Heart right ventricle (tissue), 16 donors: ENCODE measurements around the gene ERICH3. TPM values are rescaled to one million over a fixed set of nuclear protein-coding genes. Genes with fewer than 3 reads are reported as not detected.

Experiments
- ATAC-seq, 8 donors: fragments of 200-7000 bp; cut with Tn5 transposase; one replicate each; pipeline ENCODE4 v1.9.1; 2020; ENCODE audit warnings: mild to moderate bottlenecking in 8 of 8, moderate library complexity in 8 of 8, moderate number of reproducible peaks in 1 of 8
- DNase-seq, 2 donors: peaks; one replicate each; pipeline ENCODE4 v3.0.0-alpha.2; 2020
- H3K27ac ChIP-seq, 10 donors: fragments of 200-600 bp; sonication (generic) in 2 of 10; one replicate each; pipeline versions ENCODE4 v1.5.0 to v1.8.0; 2020 to 2022; ENCODE audit warnings: mild to moderate bottlenecking in 3 of 10
- H3K27me3 ChIP-seq, 7 donors: fragments of 200-600 bp; one replicate each; pipeline ENCODE4 v1.8.0; 2021 to 2022; ENCODE audit warnings: mild to moderate bottlenecking in 2 of 7
- H3K36me3 ChIP-seq, 9 donors: fragments of 200-600 bp; sonication (generic) in 1 of 9; one replicate each; pipeline versions ENCODE4 v1.5.0 to v1.8.0; 2020 to 2022; ENCODE audit warnings: mild to moderate bottlenecking in 2 of 9
- H3K4me1 ChIP-seq, 9 donors: fragments of 200-600 bp; sonication (generic) in 1 of 9; one replicate each; pipeline versions ENCODE4 v1.5.0 to v1.8.0; 2020 to 2022; ENCODE audit warnings: mild to moderate bottlenecking in 4 of 9
- H3K4me3 ChIP-seq, 10 donors: fragments of 200-600 bp; sonication (generic) in 2 of 10; one replicate each; pipeline versions ENCODE4 v1.5.0 to v1.8.0; 2020 to 2022; ENCODE audit warnings: mild to moderate bottlenecking in 7 of 10, moderate library complexity in 2 of 10
- H3K9me3 ChIP-seq, 11 donors: fragments of 200-600 bp in 10 of 11; sonication (generic) in 2 of 11; one replicate each; pipeline versions ENCODE4 v1.5.0 to v1.8.0; 2013 to 2022; ENCODE audit warnings: mild to moderate bottlenecking in 2 of 11, control low read depth in 1 of 11, moderate library complexity in 1 of 11
- CTCF ChIP-seq, 9 donors: fragments of 200-600 bp; sonication (generic) in 2 of 9; IDR thresholded peaks; one replicate each; pipeline versions ENCODE4 v1.5.0 to v1.8.0; 2021 to 2022; ENCODE audit warnings: antibody characterized with exemption in 9 of 9, mild to moderate bottlenecking in 5 of 9, moderate library complexity in 1 of 9
- WGBS, 2 donors: extraction: QIAGEN DNeasy Blood & Tissue Kit; methylation state at CpG; one replicate each; pipeline ENCODE4 v1.1.7; 2013; ENCODE audit warnings: inconsistent platforms in 1 of 2; 5-methylcytosine and 5-hydroxymethylcytosine counted together
- intact Hi-C, 10 donors: fragments of 100-400 bp; cut with DNase I; formaldehyde crosslinking; loops; one replicate each; pipeline versions ENCODE4 v1.11.1 to v1.14.2; 2022
- polyA plus RNA-seq, 2 donors: library from polyadenylated mRNA; stranded (reverse); fragments of 200-250 nt; gene quantifications; one replicate each; pipeline ENCODE4 v1.2.3, GENCODE V29; 2013
- total RNA-seq, 10 donors: library from RNA; stranded (reverse); fragmentation: NEBNext Ultra II Directional in 3 of 10; extraction: Animal tissue kit (Norgen Biotek cat#: 25700) in 3 of 10; gene quantifications; one replicate each; pipeline versions ENCODE4 v1.2.1 to v1.2.4, GENCODE V29; 2021 to 2023
- donor health status: Arrhythmogenic right ventricular cardiomyopathy.
- donor health status: ischemic (EF 13 %, LVEDD 7.1; RV severe dilation, severe dysfunction).
- donor health status: healthy with polysubstance abuse.
- donor health status: DM: no; HTN: yes; CAD: no.
- donor health status: DM: no; HTN: no; CAD: no.
- donor health status: ischemic (EF 25% LVEDD 6.9; RV normal size, moderate dysfunction).
- donor health status: ischemic (EF 25% LVEDD 5.7; RV mildly dilated, moderate dysfunction).
- donor health status: healthy.
- donor health status: DM: yes; HTN: yes; CAD: no.
- donor health status: Ischemic cardiomyopathy.
- donor health status: ischemic (EF 35%, LVEDD 5.7; RV mildly dilated, moderate dysfunction).
- donor health status: nonischemic (EF 11% LVEDD 7.7; RV severe dilation, severe dysfunction).
- donor health status: DM: yes; HTN: yes; CAD: no.
- donor health status: PGD.
- donor health status: ischemic (EF 29% LVEDD 5.4; RV normal size, mild dysfunction).
- donor health status: nonischemic (EF 23%, LVEDD 6.1; RV moderate dilation, normal function).

ERICH3 gene
- total and polyA plus RNA-seq, 12 donors = 0.01 to 0.13 (median 0.06) TPM; not detected in 8

- ATAC-seq = no peak
- intact Hi-C loops = no loop called here
- WGBS, 2 donors = 83 to 88% methylated on average over 3 of the region's 3 CpGs
These were observed 53.4 kb downstream of the ERICH3 start for GRCh38 chr1:74620242-74620641.

GRCh38 chr1:74618974-74619373 lies 54.6 kb downstream of the ERICH3 start:
- DNase-seq (no peak), ATAC-seq (no peak)
- no peak overlapping the region for H3K4me3 ChIP-seq
- no peak overlapping the region for H3K27ac ChIP-seq
- intact Hi-C loops = no loop called here
- WGBS, 2 donors = 68 to 75% methylated on average over 2 of the region's 2 CpGs
- no peak for TF ChIP-seq CTCF (IDR thresholded peaks at IDR 0.05)
- no peaks in the 10 kb centered on the region for H3K4me1 ChIP-seq
- H3K9me3 ChIP-seq = no peaks in the 10 kb centered on the region
- no peaks in the 10 kb centered on the region for H3K36me3 ChIP-seq
- no peaks in the 10 kb centered on the region for H3K27me3 ChIP-seq

More at GRCh38 chr1:74620242-74620641, 53.4 kb downstream of the ERICH3 start:
- TF ChIP-seq CTCF (IDR thresholded peaks at IDR 0.05) = no peak
- no peak overlapping the region for H3K27ac ChIP-seq
- no peaks in the 10 kb centered on the region for H3K36me3 ChIP-seq
- H3K9me3 ChIP-seq = no peaks in the 10 kb centered on the region
- no peaks in the 10 kb centered on the region for H3K4me1 ChIP-seq
- no peak for DNase-seq
- no peak overlapping the region for H3K4me3 ChIP-seq
- H3K27me3 ChIP-seq = no peaks in the 10 kb centered on the region

DNA sequence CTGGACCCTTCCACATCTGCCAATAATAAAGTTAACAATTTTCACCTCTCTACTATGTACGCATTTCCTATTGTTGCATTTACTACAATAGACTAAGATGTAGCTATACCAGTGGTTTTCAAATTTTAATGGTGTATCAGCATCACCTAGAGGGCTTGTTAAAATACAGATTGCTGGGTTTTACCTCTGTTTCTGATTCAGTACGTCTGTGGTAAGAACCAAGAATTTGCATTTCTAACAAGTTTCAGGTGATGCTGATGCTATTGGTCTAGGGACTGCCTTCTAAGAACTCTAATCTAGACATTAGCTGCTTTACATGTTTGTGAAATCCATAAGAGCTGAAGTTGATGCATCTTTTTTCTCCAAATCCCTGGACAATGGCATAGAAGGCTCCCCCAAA lies 59.7 kb downstream of the ERICH3 start:
- Histone ChIP-seq H3K27me3 (no peaks in the 10 kb centered on the region), H3K4me1 (no peaks in the 10 kb centered on the region), H3K9me3 (no peaks in the 10 kb centered on the region), H3K27ac (no peak overlapping the region), H3K36me3 (no peaks in the 10 kb centered on the region), H3K4me3 (no peak overlapping the region)
- ATAC-seq = no peak
- no peak for DNase-seq
- WGBS, 2 donors = 75% methylated on average over 2 of the region's 2 CpGs
- TF ChIP-seq CTCF (IDR thresholded peaks at IDR 0.05) = no peak
- intact Hi-C loops = no loop called here

- 52 to 53% methylated on average over 2 of the region's 2 CpGs for WGBS, 2 donors
- DNase-seq = no peak
- no peaks in the 10 kb centered on the region for H3K36me3 ChIP-seq
- intact Hi-C loops = no loop called here
- no peaks in the 10 kb centered on the region for H3K9me3 ChIP-seq
- H3K27me3 ChIP-seq = no peaks in the 10 kb centered on the region
- TF ChIP-seq CTCF (IDR thresholded peaks at IDR 0.05) = no peak
- H3K4me1 ChIP-seq = no peaks in the 10 kb centered on the region
- no peak overlapping the region for H3K4me3 ChIP-seq
- H3K27ac ChIP-seq = no peak overlapping the region
- no peak for ATAC-seq
These were observed 61.7 kb downstream of the ERICH3 start for GRCh38 chr1:74611887-74612286.

GRCh38 chr1:74610961-74611360 lies 62.6 kb downstream of the ERICH3 start:
- WGBS, 2 donors = 61 to 83% methylated on average over 2 of the region's 2 CpGs
- H3K27me3 ChIP-seq = no peaks in the 10 kb centered on the region
- no peaks in the 10 kb centered on the region for H3K4me1 ChIP-seq
- DNase-seq (no peak), ATAC-seq (no peak)
- H3K27ac ChIP-seq = no peak overlapping the region
- H3K36me3 ChIP-seq = no peaks in the 10 kb centered on the region
- no peak for TF ChIP-seq CTCF (IDR thresholded peaks at IDR 0.05)
- no peaks in the 10 kb centered on the region for H3K9me3 ChIP-seq
- no peak overlapping the region for H3K4me3 ChIP-seq
- intact Hi-C loops = no loop called here
